Hepatocyte (in vitro differentiated cells): ENCODE measurements around the gene PTGER2. TPM values are rescaled to one million over a fixed set of nuclear protein-coding genes. Genes with fewer than 3 reads are reported as not detected.

ENCODE experiments used
- DNase-seq: peaks from one replicate; pipeline ENCODE4 v3.0.0-alpha.2; 2016; ENCODE audit warnings: low spot score
- H2AFZ ChIP-seq: fragments of 200-600 bp; sonication (generic); 2 replicates; pipeline ENCODE4 v1.6.0; 2016; ENCODE audit warnings: antibody characterized with exemption, mild to moderate bottlenecking
- H3K27ac ChIP-seq: fragments of 200-600 bp; sonication (generic); 2 replicates; pipeline ENCODE4 v1.5.1; 2016; ENCODE audit warnings: mild to moderate bottlenecking
- H3K27me3 ChIP-seq: fragments of 200-600 bp; sonication (generic); 2 replicates; pipeline ENCODE4 v1.6.1; 2016
- H3K36me3 ChIP-seq: fragments of 200-600 bp; sonication (generic); replicated peaks from 2 replicates; pipeline ENCODE4 v1.5.1; 2016; ENCODE audit warnings: low read depth; ENCODE audit not compliant: insufficient read depth
- H3K4me1 ChIP-seq: fragments of 200-600 bp; sonication (generic); 2 replicates; pipeline ENCODE4 v1.5.1; 2016; ENCODE audit warnings: mild to moderate bottlenecking, moderate library complexity; ENCODE audit not compliant: insufficient read depth
- H3K4me2 ChIP-seq: fragments of 200-600 bp; sonication (generic); 2 replicates; pipeline ENCODE4 v1.6.0; 2016
- H3K4me3 ChIP-seq: fragments of 200-600 bp; sonication (generic); 2 replicates; pipeline ENCODE4 v1.5.1; 2016; ENCODE audit warnings: mild to moderate bottlenecking
- H3K79me2 ChIP-seq: fragments of 200-600 bp; sonication (generic); 2 replicates; pipeline ENCODE4 v1.6.0; 2017; ENCODE audit warnings: mild to moderate bottlenecking
- H3K9me2 ChIP-seq: fragments of 200-600 bp; sonication (generic); replicated peaks from 2 replicates; pipeline ENCODE4 v1.6.0; 2017; ENCODE audit warnings: mild to moderate bottlenecking; ENCODE audit not compliant: insufficient read depth
- H3K9me3 ChIP-seq: fragments of 200-600 bp; sonication (generic); 2 replicates; pipeline ENCODE4 v1.5.1; 2016; ENCODE audit warnings: low read depth, mild to moderate bottlenecking
- H4K20me1 ChIP-seq: fragments of 200-600 bp; sonication (generic); 2 replicates; pipeline ENCODE4 v1.6.0; 2016; ENCODE audit warnings: mild to moderate bottlenecking; ENCODE audit not compliant: insufficient read depth, poor library complexity, severe bottlenecking
- CTCF ChIP-seq: fragments of 200-600 bp; sonication (generic); IDR thresholded peaks from 2 replicates; pipeline ENCODE4 v1.5.1; 2016; ENCODE audit warnings: antibody characterized with exemption, mild to moderate bottlenecking; ENCODE audit not compliant: poor library complexity
- EZH2 ChIP-seq: fragments of 200-600 bp; sonication (generic); IDR thresholded peaks from 2 replicates; pipeline ENCODE4 v1.6.1; 2016; ENCODE audit warnings: antibody characterized with exemption, mild to moderate bottlenecking, borderline replicate concordance
- EZH2phosphoT487 ChIP-seq: fragments of 200-600 bp; sonication (generic); IDR thresholded peaks from one replicate; pipeline ENCODE4 v1.6.1; 2018; ENCODE audit warnings: antibody characterized with exemption, mild to moderate bottlenecking, low read depth, moderate library complexity; ENCODE audit not compliant: unreplicated experiment, severe bottlenecking
- WGBS: methylation state at CpG from one replicate; pipeline ENCODE4 v1.1.6; 2016; ENCODE audit warnings: low lambda C conversion rate; ENCODE audit errors: missing lambda C conversion rate; 5-methylcytosine and 5-hydroxymethylcytosine counted together
- polyA plus RNA-seq: library from polyadenylated mRNA; unstranded; fragments of >200 nt; fragmentation: Nextera tagmentation; extraction: Ambion mirVana; gene quantifications from 2 replicates; pipeline ENCODE4 v1.2.1, GENCODE V29; 2016
- total RNA-seq: library from RNA; depleted of rRNA; stranded (reverse); fragments of >200 nt; gene quantifications from 2 replicates; pipeline ENCODE4 v1.2.3, GENCODE V29; 2014

PTGER2 gene
- total and polyA plus RNA-seq, 2 experiments from 2014 or later, result 18.5 to 49.3 TPM

- H3K4me1 ChIP-seq, result peaks cover 6% of the 10 kb centered on the region
- TF ChIP-seq EZH2phosphoT487 (no peak), CTCF (no peak), EZH2 (no peak)
- H3K79me2 ChIP-seq, result no peaks in the 10 kb centered on the region
- H4K20me1 ChIP-seq, result no peaks in the 10 kb centered on the region
- H2AFZ ChIP-seq, result no peak overlapping the region
- no peaks in the 10 kb centered on the region for H3K9me2 ChIP-seq
- H3K9me3 ChIP-seq, result no peaks in the 10 kb centered on the region
- 94% methylated on average over 3 of the region's 3 CpGs for WGBS
- DNase-seq, result no peak
- H3K27ac ChIP-seq, result no peak overlapping the region
- no peak overlapping the region for H3K4me3 ChIP-seq
- H3K27me3 ChIP-seq, result no peaks in the 10 kb centered on the region
- no peak overlapping the region for H3K4me2 ChIP-seq
- no peaks in the 10 kb centered on the region for H3K36me3 ChIP-seq
These were observed 18.2 kb downstream of the PTGER2 start for GRCh38 chr14:52332269-52332668.

GRCh38 chr14:52333108-52333507 lies 19.0 kb downstream of the PTGER2 start:
- Histone ChIP-seq H3K9me3 (no peaks in the 10 kb centered on the region), H2AFZ (no peak overlapping the region), H3K4me2 (no peak overlapping the region), H3K9me2 (no peaks in the 10 kb centered on the region), H3K79me2 (no peaks in the 10 kb centered on the region), H3K36me3 (no peaks in the 10 kb centered on the region), H3K4me1 (no peaks in the 10 kb centered on the region), H4K20me1 (no peaks in the 10 kb centered on the region), H3K27me3 (no peaks in the 10 kb centered on the region), H3K4me3 (no peak overlapping the region), H3K27ac (no peak overlapping the region)
- 61% methylated on average over 5 of the region's 5 CpGs for WGBS
- no peak for DNase-seq
- TF ChIP-seq EZH2phosphoT487 (no peak), EZH2 (no peak), CTCF (no peak)

- WGBS, result 77% methylated on average over 8 of the region's 8 CpGs
- no peaks in the 10 kb centered on the region for H3K4me1 ChIP-seq
- no peaks in the 10 kb centered on the region for H3K27me3 ChIP-seq
- no peaks in the 10 kb centered on the region for H3K9me3 ChIP-seq
- no peaks in the 10 kb centered on the region for H4K20me1 ChIP-seq
- H3K36me3 ChIP-seq, result no peaks in the 10 kb centered on the region
- no peak for DNase-seq
- H3K9me2 ChIP-seq, result no peaks in the 10 kb centered on the region
- no peak for TF ChIP-seq EZH2
- TF ChIP-seq EZH2phosphoT487, result no peak
- no peak for TF ChIP-seq CTCF
- no peaks in the 10 kb centered on the region for H3K79me2 ChIP-seq
- H2AFZ ChIP-seq, result no peak overlapping the region
- H3K4me3 ChIP-seq, result no peak overlapping the region
- no peak overlapping the region for H3K27ac ChIP-seq
- H3K4me2 ChIP-seq, result no peak overlapping the region
These were observed 19.9 kb downstream of the PTGER2 start for GRCh38 chr14:52333823-52334657.
